Measurements from ENCODE around the gene MED13L. TPM values are rescaled to one million over a fixed set of nuclear protein-coding genes. Genes with fewer than 3 reads are reported as not detected.
"Not testable (repeated sequence)": the region's sequence is repeated elsewhere in the genome, so short reads cannot be mapped to it uniquely, and the experiment has no call there.

The MED13L gene
- total RNA-seq, 3 donors from 2014 or later: 248 to 387 (median 279) TPM

DNA sequence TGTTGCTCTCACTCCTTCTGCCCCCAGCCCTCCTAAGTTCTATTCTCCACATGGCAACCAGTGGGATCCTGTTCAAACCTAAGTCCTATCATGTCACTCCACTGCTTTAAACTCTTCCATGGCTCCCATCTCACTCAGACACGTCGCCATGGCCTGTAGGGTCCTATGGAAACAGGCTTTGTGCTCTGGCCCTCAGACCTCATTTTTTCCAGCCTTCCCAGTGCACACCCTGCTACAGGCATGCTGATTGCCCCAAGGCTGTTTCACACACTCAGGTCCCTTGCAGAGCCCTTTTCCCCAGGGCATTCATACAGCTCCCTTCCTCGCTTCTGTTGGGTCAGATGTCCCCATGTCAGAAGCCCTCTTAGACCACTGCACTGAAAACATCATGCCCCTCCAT is 11.2 kb upstream of the MED13L start:
- no peaks in the 10 kb centered on the region for H3K4me1 ChIP-seq
- TF ChIP-seq POLR2AphosphoS5 (IDR thresholded peaks at IDR 0.05) (no peak), POLR2A (IDR thresholded peaks at IDR 0.05) (no peak)
- TF ChIP-seq, protein P1, sequence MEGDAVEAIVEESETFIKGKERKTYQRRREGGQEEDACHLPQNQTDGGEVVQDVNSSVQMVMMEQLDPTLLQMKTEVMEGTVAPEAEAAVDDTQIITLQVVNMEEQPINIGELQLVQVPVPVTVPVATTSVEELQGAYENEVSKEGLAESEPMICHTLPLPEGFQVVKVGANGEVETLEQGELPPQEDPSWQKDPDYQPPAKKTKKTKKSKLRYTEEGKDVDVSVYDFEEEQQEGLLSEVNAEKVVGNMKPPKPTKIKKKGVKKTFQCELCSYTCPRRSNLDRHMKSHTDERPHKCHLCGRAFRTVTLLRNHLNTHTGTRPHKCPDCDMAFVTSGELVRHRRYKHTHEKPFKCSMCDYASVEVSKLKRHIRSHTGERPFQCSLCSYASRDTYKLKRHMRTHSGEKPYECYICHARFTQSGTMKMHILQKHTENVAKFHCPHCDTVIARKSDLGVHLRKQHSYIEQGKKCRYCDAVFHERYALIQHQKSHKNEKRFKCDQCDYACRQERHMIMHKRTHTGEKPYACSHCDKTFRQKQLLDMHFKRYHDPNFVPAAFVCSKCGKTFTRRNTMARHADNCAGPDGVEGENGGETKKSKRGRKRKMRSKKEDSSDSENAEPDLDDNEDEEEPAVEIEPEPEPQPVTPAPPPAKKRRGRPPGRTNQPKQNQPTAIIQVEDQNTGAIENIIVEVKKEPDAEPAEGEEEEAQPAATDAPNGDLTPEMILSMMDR (IDR thresholded peaks at IDR 0.05): no peak
- no peak overlapping the region for H3K27ac ChIP-seq
- no peaks in the 10 kb centered on the region for H3K36me3 ChIP-seq
- no peak overlapping the region for H3K4me3 ChIP-seq
- DNase-seq (ENCODE audit: low spot score in 2 of 2): no peak
- intact Hi-C loops (cut with DNase I; ENCODE audit: low total_unique reads): no loop called here
- no peaks in the 10 kb centered on the region for H3K9me3 ChIP-seq
- H3K27me3 ChIP-seq: no peaks in the 10 kb centered on the region

DNA sequence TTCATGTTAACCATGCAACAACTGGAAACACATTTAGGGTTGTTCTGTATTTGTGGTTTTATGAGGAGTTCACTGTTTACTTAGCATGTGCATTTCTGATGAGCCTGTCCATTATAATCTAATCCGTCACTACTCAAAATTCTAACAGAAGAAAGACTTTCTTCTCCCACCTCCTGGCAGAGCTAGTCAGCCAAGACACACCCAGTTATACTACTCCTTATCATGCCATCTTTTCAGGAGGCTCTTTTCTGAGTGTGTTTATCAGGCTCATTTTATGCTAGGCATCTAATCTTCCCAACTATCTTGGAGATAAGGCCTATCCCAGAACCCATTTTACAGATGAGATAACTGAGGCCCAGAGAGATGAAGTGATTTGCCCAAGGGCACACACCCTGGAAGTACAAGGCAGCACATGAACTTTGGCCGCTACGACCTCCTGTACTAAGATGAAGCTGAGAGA is 10.4 kb upstream of the MED13L start:
- Histone ChIP-seq H3K36me3 (no peaks in the 10 kb centered on the region), H3K4me1 (no peaks in the 10 kb centered on the region), H3K27ac (no peak overlapping the region), H3K4me3 (no peak overlapping the region), H3K27me3 (no peaks in the 10 kb centered on the region), H3K9me3 (no peaks in the 10 kb centered on the region)
- TF ChIP-seq POLR2AphosphoS5 (IDR thresholded peaks at IDR 0.05) (no peak), POLR2A (IDR thresholded peaks at IDR 0.05) (no peak)
- TF ChIP-seq, protein P1 (IDR thresholded peaks at IDR 0.05): no peak
- DNase-seq (ENCODE audit: low spot score in 2 of 2): no peak
- intact Hi-C loops (cut with DNase I; ENCODE audit: low total_unique reads): no loop called here

GRCh38 chr12:116284396-116284795 is 6.9 kb upstream of the MED13L start:
- Histone ChIP-seq H3K9me3 (no peaks in the 10 kb centered on the region), H3K4me3 (no peak overlapping the region), H3K27ac (peak overlapping the region in 1 of 2 donors; percentile 34), H3K4me1 (no peaks in the 10 kb centered on the region), H3K27me3 (no peaks in the 10 kb centered on the region), H3K36me3 (no peaks in the 10 kb centered on the region)
- intact Hi-C loops (cut with DNase I; ENCODE audit: low total_unique reads): no loop called here
- no peak for DNase-seq (ENCODE audit: low spot score in 2 of 2)
- TF ChIP-seq, protein P1 (IDR thresholded peaks at IDR 0.05): no peak
- no peak for TF ChIP-seq POLR2AphosphoS5 (IDR thresholded peaks at IDR 0.05)
- no peak for TF ChIP-seq POLR2A (IDR thresholded peaks at IDR 0.05)

- intact Hi-C loops (cut with DNase I; ENCODE audit: low total_unique reads); H3K27ac ChIP-seq; H3K36me3 ChIP-seq; H3K9me3 ChIP-seq; DNase-seq (ENCODE audit: low spot score in 2 of 2); H3K4me1 ChIP-seq; H3K4me3 ChIP-seq; H3K27me3 ChIP-seq: not testable (repeated sequence)
Observed at GRCh38 chr12:116283881-116284280, 6.4 kb upstream of the MED13L start.

DNA sequence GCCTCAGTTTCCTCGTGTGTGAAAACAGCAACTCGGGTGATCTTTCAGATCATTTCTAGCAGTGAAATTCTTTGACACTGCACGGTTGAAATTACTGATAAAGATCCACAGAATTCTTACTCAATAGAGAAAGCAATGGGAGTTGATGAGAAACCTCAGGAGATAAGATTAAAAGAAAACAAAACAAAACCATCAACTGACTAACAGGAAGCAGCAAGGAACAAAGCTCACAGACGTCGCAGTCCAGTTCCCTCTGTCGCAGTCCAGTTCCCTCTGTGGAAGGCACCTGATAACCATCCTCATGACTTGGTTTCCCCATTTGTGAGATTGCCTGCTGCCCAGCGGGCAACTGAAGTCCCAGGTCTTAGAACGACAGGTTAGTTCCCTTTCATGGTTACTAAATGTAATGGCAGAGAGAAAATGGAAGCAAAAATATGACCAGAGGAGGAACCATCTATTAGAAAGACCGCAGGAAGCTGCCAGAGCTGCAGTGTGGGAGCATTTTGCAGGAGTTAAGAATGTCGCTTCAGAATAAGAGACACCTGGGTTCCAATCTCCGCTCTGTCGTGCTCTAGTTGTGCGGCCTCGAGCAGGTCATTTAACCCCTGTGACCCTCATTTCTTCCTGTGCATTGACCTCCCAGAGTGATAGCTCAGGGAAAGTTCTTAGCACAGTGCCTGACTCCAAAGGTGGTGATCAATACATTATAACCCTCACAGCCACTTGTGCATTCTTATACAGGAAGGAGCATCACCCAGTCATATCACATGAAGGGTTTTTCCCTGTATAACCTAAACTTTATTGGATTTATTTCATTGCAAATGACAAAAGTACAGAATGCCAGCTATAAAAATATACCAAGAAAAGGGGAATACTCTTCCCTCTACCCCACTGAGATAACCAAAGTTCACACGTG is 5.1 kb upstream of the MED13L start:
- intact Hi-C loops (cut with DNase I; ENCODE audit: low total_unique reads): no loop called here
- peak overlapping the region in 1 of 3 donors; percentile 15 for H3K4me3 ChIP-seq

More for the DNA sequence above, 5.1 kb upstream of the MED13L start:
- TF ChIP-seq, protein P1 (IDR thresholded peaks at IDR 0.05): no peak
- no peak for TF ChIP-seq POLR2A (IDR thresholded peaks at IDR 0.05)
- no peak for TF ChIP-seq POLR2AphosphoS5 (IDR thresholded peaks at IDR 0.05)
- no peaks in the 10 kb centered on the region for H3K27me3 ChIP-seq
- DNase-seq (ENCODE audit: low spot score in 2 of 2): no peak
- H3K9me3 ChIP-seq: no peaks in the 10 kb centered on the region
- H3K4me1 ChIP-seq: no peaks in the 10 kb centered on the region
- no peak overlapping the region for H3K27ac ChIP-seq
- H3K36me3 ChIP-seq: no peaks in the 10 kb centered on the region

All from breast epithelium (tissue), 4 donors.